ENCODE measurements around the gene ANKUB1.
"Not testable (repeated sequence)": the region's sequence is repeated elsewhere in the genome, so short reads cannot be mapped to it uniquely, and the experiment has no call there.

Gene ANKUB1, protein sequence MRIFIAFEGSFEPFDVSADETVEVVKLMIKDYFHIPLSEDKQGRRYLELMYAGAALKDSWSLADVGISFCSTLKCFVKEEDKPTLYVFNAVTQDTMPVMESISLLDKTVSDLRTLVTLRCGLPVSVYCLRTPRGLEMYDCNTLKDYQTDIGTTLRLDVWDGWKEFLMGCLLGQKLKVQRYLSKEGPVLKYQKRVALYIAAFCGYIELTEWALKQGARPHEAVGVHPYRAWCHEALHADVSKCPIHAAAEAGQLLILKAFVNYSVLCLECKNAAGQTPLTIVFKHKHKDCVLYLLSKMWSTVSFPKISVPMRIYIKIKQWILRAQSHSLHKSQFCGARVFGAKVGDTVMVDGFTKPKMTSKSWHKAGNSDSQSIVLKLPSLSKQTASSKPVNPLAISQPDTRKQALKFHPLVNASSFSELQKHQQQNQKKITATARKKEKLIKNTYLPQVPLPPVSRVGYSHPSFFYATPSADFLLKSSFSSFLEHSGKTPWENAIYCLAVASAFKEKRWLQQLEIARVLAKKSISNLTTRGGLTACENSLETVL

DNA sequence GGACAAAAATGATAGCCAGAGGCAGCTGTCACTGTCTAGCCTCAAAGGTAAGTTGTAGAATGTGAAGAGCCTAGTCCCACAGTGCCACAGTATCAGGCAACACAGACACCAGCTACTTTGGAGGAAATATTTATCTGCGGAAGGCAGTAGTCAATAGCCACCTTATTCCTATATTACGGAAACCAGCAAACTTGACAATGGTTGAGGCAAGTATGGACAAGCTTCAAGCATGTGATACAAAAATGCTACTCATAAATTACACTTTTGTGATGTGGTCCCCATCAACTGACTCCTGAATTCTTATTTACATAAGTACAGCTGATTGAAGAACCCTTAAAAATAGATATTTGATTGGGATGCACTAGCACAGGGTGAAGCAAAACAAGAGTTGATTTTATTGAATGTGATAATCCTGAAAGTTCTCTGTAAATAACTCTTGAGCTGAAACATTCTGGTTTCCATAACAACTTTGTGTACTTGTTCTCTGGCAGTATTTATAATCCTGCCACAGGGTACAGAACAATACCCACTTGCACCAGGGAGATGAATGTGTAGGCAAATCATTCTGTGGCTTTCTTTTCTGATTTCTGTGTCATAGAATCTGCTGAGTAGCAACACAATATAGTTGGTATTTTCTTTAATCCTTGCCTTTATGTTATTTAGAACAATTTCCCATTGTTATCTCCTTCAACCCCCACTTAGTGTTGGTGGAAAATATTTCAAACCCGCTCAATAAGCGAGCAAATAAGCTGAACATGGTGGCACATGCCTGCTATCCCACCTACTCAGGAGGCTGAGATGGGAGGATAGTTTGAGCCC is at the start of gene ANKUB1:
Gene ANKUB1, minus strand, starts transcription at position 103 of the 819 bp plus-strand sequence. CDS start 188 bp downstream, outside the sequence.
- DNase-seq (ENCODE audit: low spot score) = no peak
- TF ChIP-seq, protein P1, sequence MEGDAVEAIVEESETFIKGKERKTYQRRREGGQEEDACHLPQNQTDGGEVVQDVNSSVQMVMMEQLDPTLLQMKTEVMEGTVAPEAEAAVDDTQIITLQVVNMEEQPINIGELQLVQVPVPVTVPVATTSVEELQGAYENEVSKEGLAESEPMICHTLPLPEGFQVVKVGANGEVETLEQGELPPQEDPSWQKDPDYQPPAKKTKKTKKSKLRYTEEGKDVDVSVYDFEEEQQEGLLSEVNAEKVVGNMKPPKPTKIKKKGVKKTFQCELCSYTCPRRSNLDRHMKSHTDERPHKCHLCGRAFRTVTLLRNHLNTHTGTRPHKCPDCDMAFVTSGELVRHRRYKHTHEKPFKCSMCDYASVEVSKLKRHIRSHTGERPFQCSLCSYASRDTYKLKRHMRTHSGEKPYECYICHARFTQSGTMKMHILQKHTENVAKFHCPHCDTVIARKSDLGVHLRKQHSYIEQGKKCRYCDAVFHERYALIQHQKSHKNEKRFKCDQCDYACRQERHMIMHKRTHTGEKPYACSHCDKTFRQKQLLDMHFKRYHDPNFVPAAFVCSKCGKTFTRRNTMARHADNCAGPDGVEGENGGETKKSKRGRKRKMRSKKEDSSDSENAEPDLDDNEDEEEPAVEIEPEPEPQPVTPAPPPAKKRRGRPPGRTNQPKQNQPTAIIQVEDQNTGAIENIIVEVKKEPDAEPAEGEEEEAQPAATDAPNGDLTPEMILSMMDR (IDR thresholded peaks at IDR 0.05; ENCODE audit: extremely low read depth, insufficient read depth, missing control alignments) = no peak
- in situ Hi-C loops (cut with MboI; ENCODE audit: low pct_unique_long_range_greater_than_20kb, low sequenced_read_pairs, unreplicated experiment) = no loop called here

- TF ChIP-seq, protein P1 (IDR thresholded peaks at IDR 0.05; ENCODE audit: extremely low read depth, insufficient read depth, missing control alignments) = no peak
- in situ Hi-C loops (cut with MboI; ENCODE audit: low pct_unique_long_range_greater_than_20kb, low sequenced_read_pairs, unreplicated experiment) = no loop called here
- DNase-seq (ENCODE audit: low spot score) = no peak
These were observed 47.5 kb upstream of the ANKUB1 start for GRCh38 chr3:149839896-149840295.

- DNase-seq (ENCODE audit: low spot score); in situ Hi-C loops (cut with MboI; ENCODE audit: low pct_unique_long_range_greater_than_20kb, low sequenced_read_pairs, unreplicated experiment): not testable (repeated sequence)
These were observed 47.1 kb upstream of the ANKUB1 start for GRCh38 chr3:149839469-149839868.

DNA sequence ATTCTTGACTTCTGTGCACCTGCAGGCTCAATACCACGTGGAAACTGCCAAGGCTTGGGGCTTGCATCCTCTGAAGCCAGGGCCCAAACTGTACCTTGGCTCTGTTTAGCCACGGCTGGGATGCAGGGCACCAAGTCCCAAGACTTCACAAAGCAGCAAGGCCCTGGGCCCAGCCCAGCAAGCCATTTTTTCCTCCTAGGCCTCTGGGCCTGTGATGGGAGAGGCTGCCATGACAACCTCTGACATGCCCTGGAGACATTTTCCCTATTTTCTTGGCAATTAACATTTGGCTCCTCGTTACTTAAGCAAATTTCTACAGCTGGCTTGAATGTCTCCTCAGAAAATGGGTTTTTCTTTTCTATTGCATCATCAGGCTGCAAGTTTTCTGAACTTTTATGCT is 46.1 kb upstream of the ANKUB1 start:
- in situ Hi-C loops (cut with MboI; ENCODE audit: low pct_unique_long_range_greater_than_20kb, low sequenced_read_pairs, unreplicated experiment); DNase-seq (ENCODE audit: low spot score): not testable (repeated sequence)

DNA sequence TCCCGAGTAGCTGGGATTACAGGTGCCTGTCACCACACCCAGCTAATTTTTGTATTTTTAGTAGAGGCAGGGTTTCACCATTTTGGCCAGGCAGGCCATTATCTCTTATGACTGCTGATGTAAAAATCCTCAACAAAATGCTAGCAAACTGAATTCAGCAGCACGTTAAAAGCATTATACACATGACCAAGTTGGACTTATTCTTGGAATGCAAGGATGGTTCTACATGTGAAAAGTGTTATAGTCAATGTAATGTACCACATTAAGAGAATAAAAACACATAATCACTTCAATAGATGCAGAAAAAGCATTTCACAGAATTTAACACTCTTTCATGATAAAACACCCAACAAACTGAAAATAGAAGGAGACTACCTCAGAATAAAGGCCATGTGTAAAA is 40.9 kb upstream of the ANKUB1 start:
- TF ChIP-seq, protein P1 (IDR thresholded peaks at IDR 0.05; ENCODE audit: extremely low read depth, insufficient read depth, missing control alignments) = no peak
- in situ Hi-C loops (cut with MboI; ENCODE audit: low pct_unique_long_range_greater_than_20kb, low sequenced_read_pairs, unreplicated experiment) = no loop called here
- no peak for DNase-seq (ENCODE audit: low spot score)

DNA sequence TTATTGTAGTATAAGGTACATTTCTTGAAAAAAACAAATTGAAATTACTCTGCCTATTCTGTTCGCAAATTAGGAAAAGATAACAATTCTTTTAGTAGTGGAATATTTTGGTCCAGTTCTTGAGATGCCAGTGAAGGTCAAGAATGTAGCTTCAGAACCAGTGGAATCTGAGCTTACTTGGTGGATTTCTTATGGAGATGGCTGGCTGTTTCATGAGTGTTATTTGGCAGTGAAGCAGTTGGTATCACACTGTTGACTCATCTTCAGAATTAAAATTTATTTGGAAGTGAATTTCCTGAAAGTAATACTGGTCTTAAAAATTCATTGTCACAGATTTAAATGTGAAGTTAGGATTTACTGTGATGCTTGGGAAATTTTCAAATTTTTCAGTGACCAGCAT is 39.7 kb upstream of the ANKUB1 start:
- DNase-seq (ENCODE audit: low spot score) = no peak
- TF ChIP-seq, protein P1 (IDR thresholded peaks at IDR 0.05; ENCODE audit: extremely low read depth, insufficient read depth, missing control alignments) = no peak
- in situ Hi-C loops (cut with MboI; ENCODE audit: low pct_unique_long_range_greater_than_20kb, low sequenced_read_pairs, unreplicated experiment) = no loop called here

- TF ChIP-seq, protein P1 (IDR thresholded peaks at IDR 0.05; ENCODE audit: extremely low read depth, insufficient read depth, missing control alignments) = no peak
- in situ Hi-C loops (cut with MboI; ENCODE audit: low pct_unique_long_range_greater_than_20kb, low sequenced_read_pairs, unreplicated experiment) = no loop called here
- no peak for DNase-seq (ENCODE audit: low spot score)
These were observed 39.0 kb upstream of the ANKUB1 start for GRCh38 chr3:149831321-149831720.
